HCT116 (cell line): ENCODE measurements around the gene THSD4. TPM values are rescaled to one million over a fixed set of nuclear protein-coding genes. Genes with fewer than 3 reads are reported as not detected.

Experiments
- ATAC-seq: fragments of 200-7000 bp; cut with Tn5 transposase; 2 replicates; pipeline ENCODE4 v1.9.1; 2020; ENCODE audit warnings: mild to moderate bottlenecking, moderate library complexity
- BruUV-seq: library from RNA; stranded (reverse); fragments of 400-500 nt; replicated peaks from 2 replicates; lab custom pipeline; 2021; lab: Mats Ljungman, UMichigan
- CTCF ChIA-PET: fragments of 300-600 bp; sonication (Branson Sonifier 250); formaldehyde crosslinking; loops from one replicate; lab custom pipeline; 2021; ENCODE audit warnings: antibody characterized with exemption; lab: Charles Lee
- POLR2A ChIA-PET: fragments of 300-600, 350-600 bp; sonication (Branson Sonifier 250); formaldehyde crosslinking; loops from one replicate; lab custom pipeline; 2021; ENCODE audit warnings: antibody characterized with exemption; lab: Charles Lee
- RAD21 ChIA-PET, 2 experiments: fragments of 300-600 bp; sonication (Branson Sonifier 250); formaldehyde crosslinking; loops; one replicate each; lab custom pipeline; 2023; ENCODE audit warnings: low total read pairs in 2 of 2; ENCODE audit not compliant: uncharacterized antibody in 2 of 2, unreplicated experiment in 2 of 2, low non-redundant PET in 1 of 2; lab: Charles Lee
- DNase-seq: peaks from one replicate; pipeline ENCODE4 v3.0.0-alpha.2; 2010; ENCODE audit warnings: low read depth, low spot score
- H2AFZ ChIP-seq: fragments of 200-600 bp; shearing (Covaris generic), sonication (generic); 2 replicates; pipeline ENCODE4 v1.6.1; 2017; ENCODE audit warnings: low read depth, mixed run types, mixed read lengths, antibody characterized with exemption, low read length; ENCODE audit not compliant: poor library complexity, severe bottlenecking
- H3K27ac ChIP-seq: 2 replicates; pipeline ENCODE4 v1.5.1; 2012; ENCODE audit warnings: low read depth, low read length
- H3K27me3 ChIP-seq: fragments of 200-600 bp; sonication (generic); 2 replicates; pipeline ENCODE4 v1.6.1; 2016; ENCODE audit warnings: mixed run types, low read length, mixed read lengths; ENCODE audit not compliant: insufficient read depth
- H3K36me3 ChIP-seq, 2 experiments: fragments of 200-500 bp in 1 of 2; fragments of 200-600 bp in 1 of 2; sonication (Bioruptor generic) in 1 of 2; sonication (generic) in 1 of 2; 2 replicates each; pipeline versions ENCODE4 v1.5.1 to v1.6.1; 2014 to 2016; ENCODE audit warnings: low read length in 2 of 2, inconsistent platforms in 1 of 2, mixed read lengths in 1 of 2, mixed run types in 1 of 2; ENCODE audit not compliant: insufficient read depth in 2 of 2, control insufficient read depth in 1 of 2
- H3K4me1 ChIP-seq, 2 experiments: fragments of 200-600 bp in 1 of 2; sonication (generic) in 1 of 2; 2 replicates each; pipeline versions ENCODE4 v1.5.1 to v1.6.1; 2012 to 2017; ENCODE audit warnings: low read length in 2 of 2, inconsistent platforms in 1 of 2, mild to moderate bottlenecking in 1 of 2, mixed read lengths in 1 of 2, mixed run types in 1 of 2, moderate library complexity in 1 of 2; ENCODE audit not compliant: insufficient read depth in 2 of 2, control insufficient read depth in 1 of 2
- H3K4me2 ChIP-seq: fragments of 200-600 bp; sonication (generic); 2 replicates; pipeline ENCODE4 v1.6.1; 2017; ENCODE audit warnings: mixed run types, low read length, mixed read lengths
- H3K4me3 ChIP-seq, 2 experiments: fragments of 200-600 bp in 1 of 2; sonication (generic) in 1 of 2; replicated peaks in 1 of 2; 2 replicates each; pipeline ENCODE4 v1.5.1; 2011 to 2016; ENCODE audit warnings: low read length in 2 of 2, control low read depth in 1 of 2, low read depth in 1 of 2, mild to moderate bottlenecking in 1 of 2, mixed read lengths in 1 of 2, mixed run types in 1 of 2
- H3K79me2 ChIP-seq: fragments of 200-600 bp; sonication (generic); 2 replicates; pipeline ENCODE4 v1.6.1; 2017; ENCODE audit warnings: mild to moderate bottlenecking, mixed run types, low read length, moderate library complexity, mixed read lengths; ENCODE audit not compliant: insufficient read depth
- H3K9ac ChIP-seq: fragments of 200-600 bp; sonication (generic); 2 replicates; pipeline ENCODE4 v1.6.1; 2016; ENCODE audit warnings: low read length, mixed read lengths
- H3K9me2 ChIP-seq: fragments of 200-600 bp; sonication (generic), shearing (Covaris generic); 2 replicates; pipeline ENCODE4 v1.6.1; 2017; ENCODE audit warnings: mixed run types, mild to moderate bottlenecking, moderate library complexity; ENCODE audit not compliant: insufficient read depth
- H3K9me3 ChIP-seq, 2 experiments: fragments of 200-500 bp in 1 of 2; fragments of 200-600 bp in 1 of 2; sonication (Bioruptor generic) in 1 of 2; sonication (generic) in 1 of 2; 2 replicates each; pipeline ENCODE4 v1.6.1; 2014 to 2017; ENCODE audit warnings: low read length in 2 of 2, mixed read lengths in 2 of 2, inconsistent platforms in 1 of 2, low read depth in 1 of 2, mild to moderate bottlenecking in 1 of 2, mixed run types in 1 of 2, moderate library complexity in 1 of 2; ENCODE audit not compliant: control insufficient read depth in 1 of 2, insufficient read depth in 1 of 2
- H4K20me1 ChIP-seq: fragments of 200-600 bp; sonication (generic), shearing (Covaris generic); 2 replicates; pipeline ENCODE4 v1.6.1; 2017; ENCODE audit warnings: mixed run types, mild to moderate bottlenecking, moderate library complexity; ENCODE audit not compliant: insufficient read depth
- CBX3 ChIP-seq: IDR thresholded peaks from 2 replicates; pipeline ENCODE4 v1.6.1; 2012; ENCODE audit warnings: low read depth
- EGR1 ChIP-seq: IDR thresholded peaks from 2 replicates; pipeline ENCODE4 v1.6.1; 2012; ENCODE audit warnings: low read depth
- EZH2 ChIP-seq: fragments of 200-600 bp; sonication (generic); IDR thresholded peaks from 2 replicates; pipeline ENCODE4 v1.6.1; 2017; ENCODE audit warnings: antibody characterized with exemption, mixed run types
- JUND ChIP-seq: IDR thresholded peaks from 2 replicates; pipeline ENCODE4 v1.6.1; 2012
- POLR2A ChIP-seq: IDR thresholded peaks from 2 replicates; pipeline ENCODE4 v1.7.0; 2011; ENCODE audit warnings: borderline replicate concordance; ENCODE audit not compliant: insufficient read depth, insufficient read length; ENCODE audit errors: extremely low read depth
- POLR2AphosphoS5 ChIP-seq: IDR thresholded peaks from 2 replicates; pipeline ENCODE4 v1.6.1; 2011; ENCODE audit warnings: mild to moderate bottlenecking, low read depth, low read length, moderate library complexity
- RAD21 ChIP-seq: IDR thresholded peaks from 2 replicates; pipeline ENCODE4 v1.6.1; 2012; ENCODE audit warnings: low read depth, mild to moderate bottlenecking
- TCF7L2 ChIP-seq: IDR thresholded peaks from 2 replicates; pipeline ENCODE4 v1.7.0; 2011; ENCODE audit warnings: borderline replicate concordance, inconsistent platforms; ENCODE audit not compliant: insufficient read depth, insufficient read length; ENCODE audit errors: extremely low read depth
- YY1 ChIP-seq: IDR thresholded peaks from 2 replicates; pipeline ENCODE4 v1.6.1; 2011; ENCODE audit warnings: low read length, low read depth, moderate library complexity, mild to moderate bottlenecking; ENCODE audit not compliant: insufficient replicate concordance; ENCODE audit errors: extremely low read depth
- ZFX ChIP-seq: fragments of 450-650 bp; IDR thresholded peaks from 2 replicates; pipeline ENCODE4 v1.6.1; 2017
- ZNF274 ChIP-seq: fragments of 200-500 bp; sonication (Bioruptor generic); IDR thresholded peaks from 2 replicates; pipeline ENCODE4 v1.6.1; 2014; ENCODE audit warnings: mild to moderate bottlenecking, low read depth, low read length, inconsistent platforms
- intact Hi-C: fragments of 100-400 bp; cut with micrococcal nuclease; formaldehyde crosslinking; loops from 2 replicates; pipeline ENCODE4 v1.10.0; 2022
- total RNA-seq: library from RNA; stranded (reverse); gene quantifications from one replicate; pipeline ENCODE4 v1.2.1, GENCODE V29; 2021; ENCODE audit not compliant: unreplicated experiment
- TF ChIP-seq, protein P1 (sequence below): IDR thresholded peaks from 2 replicates; pipeline ENCODE4 v1.6.1; 2011; ENCODE audit warnings: mild to moderate bottlenecking, low read length, moderate library complexity; ENCODE audit not compliant: insufficient replicate concordance; ENCODE audit errors: extremely low read depth
- TF ChIP-seq, protein P2 (sequence below): IDR thresholded peaks from 2 replicates; pipeline ENCODE4 v1.6.1; 2012

The THSD4 gene
- total RNA-seq, 1 experiment from 2014 or later = 30.5 TPM

DNA sequence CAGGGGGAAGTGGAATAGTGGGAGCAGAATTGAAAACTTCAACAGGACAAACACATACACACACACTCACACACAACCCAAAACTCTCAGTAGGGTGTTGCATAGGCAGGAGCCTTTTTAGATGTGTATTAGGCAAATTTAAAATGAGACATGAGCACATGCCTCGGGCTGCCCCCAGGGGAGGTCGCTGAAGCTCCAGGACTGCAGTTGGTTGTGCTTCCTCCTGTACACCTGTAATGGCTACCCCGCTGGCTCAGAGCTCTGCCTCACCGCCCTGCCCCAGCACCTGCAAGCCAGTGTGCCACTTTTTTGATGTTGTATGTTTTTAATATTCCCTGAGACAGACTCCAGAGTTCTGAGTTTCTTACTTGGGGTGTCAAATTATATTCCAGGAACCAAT, 391.7 kb downstream of the THSD4 start:
- ChIA-PET RAD21 (no interaction called here), POLR2A (no interaction called here), CTCF (interaction anchor here (1.1 kb wide), 1 partner anchor 22 kb away, joined by 4 read pairs; no protein-coding TSS in a partner anchor)
- BruUV-seq = no TSS peak
- Histone ChIP-seq H4K20me1 (no peaks in the 10 kb centered on the region), H3K4me2 (no peak overlapping the region), H3K9me2 (no peaks in the 10 kb centered on the region), H3K4me3 (no peak overlapping the region), H3K9me3 (no peaks in the 10 kb centered on the region), H3K36me3 (no peaks in the 10 kb centered on the region), H3K9ac (no peak overlapping the region), H3K27me3 (no peaks in the 10 kb centered on the region), H3K79me2 (no peaks in the 10 kb centered on the region), H3K4me1 (no peaks in the 10 kb centered on the region), H2AFZ (no peak overlapping the region), H3K27ac (no peak overlapping the region)
- TF ChIP-seq POLR2AphosphoS5 (no peak), ZFX (no peak), TCF7L2 (no peak)
- intact Hi-C loops = no loop called here
- no peak for DNase-seq
- ATAC-seq = no peak

- TF ChIP-seq, protein P1, sequence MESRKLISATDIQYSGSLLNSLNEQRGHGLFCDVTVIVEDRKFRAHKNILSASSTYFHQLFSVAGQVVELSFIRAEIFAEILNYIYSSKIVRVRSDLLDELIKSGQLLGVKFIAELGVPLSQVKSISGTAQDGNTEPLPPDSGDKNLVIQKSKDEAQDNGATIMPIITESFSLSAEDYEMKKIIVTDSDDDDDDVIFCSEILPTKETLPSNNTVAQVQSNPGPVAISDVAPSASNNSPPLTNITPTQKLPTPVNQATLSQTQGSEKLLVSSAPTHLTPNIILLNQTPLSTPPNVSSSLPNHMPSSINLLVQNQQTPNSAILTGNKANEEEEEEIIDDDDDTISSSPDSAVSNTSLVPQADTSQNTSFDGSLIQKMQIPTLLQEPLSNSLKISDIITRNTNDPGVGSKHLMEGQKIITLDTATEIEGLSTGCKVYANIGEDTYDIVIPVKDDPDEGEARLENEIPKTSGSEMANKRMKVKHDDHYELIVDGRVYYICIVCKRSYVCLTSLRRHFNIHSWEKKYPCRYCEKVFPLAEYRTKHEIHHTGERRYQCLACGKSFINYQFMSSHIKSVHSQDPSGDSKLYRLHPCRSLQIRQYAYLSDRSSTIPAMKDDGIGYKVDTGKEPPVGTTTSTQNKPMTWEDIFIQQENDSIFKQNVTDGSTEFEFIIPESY = no peak
- TF ChIP-seq, protein P2, sequence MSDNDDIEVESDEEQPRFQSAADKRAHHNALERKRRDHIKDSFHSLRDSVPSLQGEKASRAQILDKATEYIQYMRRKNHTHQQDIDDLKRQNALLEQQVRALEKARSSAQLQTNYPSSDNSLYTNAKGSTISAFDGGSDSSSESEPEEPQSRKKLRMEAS = no peak
- no peak for TF ChIP-seq JUND
- no peak for TF ChIP-seq RAD21
- no peak for TF ChIP-seq ZNF274
- no peak for TF ChIP-seq EZH2
- no peak for TF ChIP-seq CBX3
- no peak for TF ChIP-seq EGR1
- no peak for TF ChIP-seq TCF7L2
- TF ChIP-seq YY1 = no peak
- TF ChIP-seq POLR2A = no peak
- no peak for TF ChIP-seq ZFX
- ChIA-PET POLR2A (no interaction called here), CTCF (interaction anchor here (0.7 kb wide), 1 partner anchor 23 kb away, joined by 3 read pairs; no protein-coding TSS in a partner anchor), RAD21 (no interaction called here)
- Histone ChIP-seq H3K27me3 (no peaks in the 10 kb centered on the region), H4K20me1 (no peaks in the 10 kb centered on the region), H3K4me1 (no peaks in the 10 kb centered on the region), H3K27ac (no peak overlapping the region), H3K4me3 (no peak overlapping the region), H3K9ac (no peak overlapping the region), H3K4me2 (no peak overlapping the region), H3K36me3 (no peaks in the 10 kb centered on the region), H2AFZ (no peak overlapping the region), H3K9me2 (no peaks in the 10 kb centered on the region), H3K9me3 (no peaks in the 10 kb centered on the region), H3K79me2 (no peaks in the 10 kb centered on the region)
- no peak for DNase-seq
- intact Hi-C loops = no loop called here
- ATAC-seq = no peak
- BruUV-seq = no TSS peak
Measured at GRCh38 chr15:71508081-71508682, 392.9 kb downstream of the THSD4 start.
